ENCODE data around the gene RBM34.
"Not testable (repeated sequence)": the region's sequence is repeated elsewhere in the genome, so short reads cannot be mapped to it uniquely, and the experiment has no call there.

The RBM34 gene, protein sequence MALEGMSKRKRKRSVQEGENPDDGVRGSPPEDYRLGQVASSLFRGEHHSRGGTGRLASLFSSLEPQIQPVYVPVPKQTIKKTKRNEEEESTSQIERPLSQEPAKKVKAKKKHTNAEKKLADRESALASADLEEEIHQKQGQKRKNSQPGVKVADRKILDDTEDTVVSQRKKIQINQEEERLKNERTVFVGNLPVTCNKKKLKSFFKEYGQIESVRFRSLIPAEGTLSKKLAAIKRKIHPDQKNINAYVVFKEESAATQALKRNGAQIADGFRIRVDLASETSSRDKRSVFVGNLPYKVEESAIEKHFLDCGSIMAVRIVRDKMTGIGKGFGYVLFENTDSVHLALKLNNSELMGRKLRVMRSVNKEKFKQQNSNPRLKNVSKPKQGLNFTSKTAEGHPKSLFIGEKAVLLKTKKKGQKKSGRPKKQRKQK

DNA sequence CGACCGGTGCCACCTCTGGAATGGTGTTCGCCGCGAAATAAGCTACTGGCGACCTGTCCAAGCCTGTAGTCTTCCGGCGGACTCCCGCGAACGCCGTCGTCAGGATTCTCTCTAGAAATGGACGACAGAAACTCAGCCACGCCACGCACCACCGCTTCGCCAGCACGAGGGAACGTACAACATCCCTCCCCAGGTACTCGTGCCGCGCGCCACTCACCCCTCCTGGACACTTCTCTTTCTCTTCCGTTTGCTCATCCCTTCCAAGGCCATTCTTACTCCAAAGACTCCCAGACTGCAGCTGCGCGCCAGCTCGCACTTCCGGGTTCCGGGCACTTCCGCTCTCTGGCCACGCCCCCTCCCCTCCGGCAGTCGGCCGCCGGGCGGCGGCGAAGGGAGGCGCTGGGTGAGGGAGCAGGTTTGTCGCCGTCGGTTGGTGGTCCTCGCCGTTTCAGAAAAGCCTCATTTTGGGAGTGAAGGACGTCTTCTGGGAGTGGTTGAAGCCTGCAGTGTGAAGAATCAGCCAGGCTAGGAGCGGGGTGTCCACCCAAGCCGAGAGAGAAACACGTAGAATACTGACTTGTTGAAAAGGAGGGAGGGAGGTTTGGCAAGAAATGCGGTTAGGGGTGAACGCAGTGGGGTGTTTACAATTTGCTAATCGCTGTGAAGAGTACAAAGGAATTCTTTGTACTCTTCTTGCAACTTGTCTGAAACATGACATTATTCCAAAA lies at the start of gene RBM34:
TSS of gene RBM34 (minus strand) at position 294 of the 728 bp plus-strand sequence. CDS start at position 270, 24 bp downstream.
- peak; percentile 92 for DNase-seq (ENCODE audit: low read depth)
- TF ChIP-seq, protein P1, sequence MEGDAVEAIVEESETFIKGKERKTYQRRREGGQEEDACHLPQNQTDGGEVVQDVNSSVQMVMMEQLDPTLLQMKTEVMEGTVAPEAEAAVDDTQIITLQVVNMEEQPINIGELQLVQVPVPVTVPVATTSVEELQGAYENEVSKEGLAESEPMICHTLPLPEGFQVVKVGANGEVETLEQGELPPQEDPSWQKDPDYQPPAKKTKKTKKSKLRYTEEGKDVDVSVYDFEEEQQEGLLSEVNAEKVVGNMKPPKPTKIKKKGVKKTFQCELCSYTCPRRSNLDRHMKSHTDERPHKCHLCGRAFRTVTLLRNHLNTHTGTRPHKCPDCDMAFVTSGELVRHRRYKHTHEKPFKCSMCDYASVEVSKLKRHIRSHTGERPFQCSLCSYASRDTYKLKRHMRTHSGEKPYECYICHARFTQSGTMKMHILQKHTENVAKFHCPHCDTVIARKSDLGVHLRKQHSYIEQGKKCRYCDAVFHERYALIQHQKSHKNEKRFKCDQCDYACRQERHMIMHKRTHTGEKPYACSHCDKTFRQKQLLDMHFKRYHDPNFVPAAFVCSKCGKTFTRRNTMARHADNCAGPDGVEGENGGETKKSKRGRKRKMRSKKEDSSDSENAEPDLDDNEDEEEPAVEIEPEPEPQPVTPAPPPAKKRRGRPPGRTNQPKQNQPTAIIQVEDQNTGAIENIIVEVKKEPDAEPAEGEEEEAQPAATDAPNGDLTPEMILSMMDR (IDR thresholded peaks at IDR 0.05; ENCODE audit: insufficient read depth, low read depth, low read length, missing control alignments): peak; percentile 14
- peak within 1 kb of the TSS; percentile 83 for H3K4me3 ChIP-seq (ENCODE audit: low read length)

DNA sequence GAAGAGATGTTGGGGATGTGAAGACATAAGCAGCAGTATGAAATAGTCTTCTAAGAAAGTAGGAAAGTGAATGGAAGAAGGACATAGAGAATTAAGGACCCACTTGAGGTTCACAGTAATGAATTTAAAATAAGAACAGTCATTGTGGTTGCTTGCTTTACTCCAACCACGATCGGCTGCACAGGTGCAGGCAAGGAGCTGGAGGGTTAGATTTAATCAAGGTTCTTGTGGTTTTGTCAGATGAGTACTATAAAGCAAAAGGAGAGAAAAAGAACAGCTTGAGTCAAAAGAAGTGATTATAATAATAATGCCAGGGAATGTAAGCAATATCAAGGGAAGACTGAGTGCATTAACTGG lies 46.1 kb upstream of the RBM34 start:
- H3K4me3 ChIP-seq (ENCODE audit: low read length): no peak overlapping the region
- TF ChIP-seq, protein P1 (IDR thresholded peaks at IDR 0.05; ENCODE audit: insufficient read depth, low read depth, low read length, missing control alignments): no peak
- DNase-seq (ENCODE audit: low read depth): no peak

DNA sequence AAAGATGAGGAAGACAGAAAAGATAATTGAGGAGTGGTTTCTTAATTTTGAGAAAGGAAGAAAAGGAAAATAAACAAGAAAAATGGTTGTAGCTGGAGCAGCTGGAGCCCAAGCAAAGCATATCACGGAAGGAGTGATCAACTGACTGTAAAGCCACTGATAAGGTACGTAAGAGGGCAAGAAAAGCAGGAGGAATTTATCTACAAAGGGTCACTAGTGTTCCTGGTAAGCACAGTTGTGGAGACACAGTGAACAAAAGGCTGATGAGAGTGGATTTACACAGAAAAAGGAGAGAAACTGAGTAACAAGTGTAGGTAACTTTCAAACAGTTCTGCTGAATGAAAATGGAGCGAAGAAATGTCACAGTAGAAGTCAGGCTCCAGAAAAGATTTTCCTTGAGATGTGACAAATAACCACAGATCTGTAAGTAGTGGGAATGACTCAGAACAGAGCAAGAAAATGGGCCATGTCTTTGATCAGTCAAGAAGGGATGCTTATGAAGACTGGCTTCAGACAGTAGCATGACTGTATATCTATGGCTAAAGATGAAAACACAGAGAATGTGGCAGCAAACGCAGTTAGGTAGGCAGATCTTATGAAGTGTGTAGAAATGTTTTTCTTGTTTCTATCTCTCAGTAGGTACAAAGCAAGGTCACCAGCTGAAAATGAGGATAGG lies 45.6 kb upstream of the RBM34 start:
- peak; percentile 3 for DNase-seq (ENCODE audit: low read depth)
- TF ChIP-seq, protein P1 (IDR thresholded peaks at IDR 0.05; ENCODE audit: insufficient read depth, low read depth, low read length, missing control alignments): no peak
- no peak overlapping the region for H3K4me3 ChIP-seq (ENCODE audit: low read length)

DNA sequence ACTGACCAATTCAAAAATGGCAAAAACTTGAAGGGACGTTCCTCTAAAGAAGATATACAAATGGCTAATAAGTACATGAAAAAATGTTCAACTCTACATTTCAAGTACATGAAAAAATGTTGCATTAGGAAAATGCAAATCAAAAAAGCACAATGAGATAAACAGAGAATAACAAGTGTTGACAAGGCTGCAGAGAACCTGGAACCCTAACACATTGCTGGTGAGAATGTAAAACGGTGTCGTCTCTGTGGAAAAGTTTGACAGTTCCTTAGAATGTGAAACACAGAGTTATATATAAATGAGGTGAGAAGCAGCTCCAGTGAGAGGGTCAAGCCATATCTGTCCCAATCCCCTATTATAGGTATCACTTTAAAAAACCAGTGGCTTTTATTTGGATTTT lies 44.6 kb upstream of the RBM34 start:
- DNase-seq (ENCODE audit: low read depth): no peak
- no peak overlapping the region for H3K4me3 ChIP-seq (ENCODE audit: low read length)
- TF ChIP-seq, protein P1 (IDR thresholded peaks at IDR 0.05; ENCODE audit: insufficient read depth, low read depth, low read length, missing control alignments): no peak

DNA sequence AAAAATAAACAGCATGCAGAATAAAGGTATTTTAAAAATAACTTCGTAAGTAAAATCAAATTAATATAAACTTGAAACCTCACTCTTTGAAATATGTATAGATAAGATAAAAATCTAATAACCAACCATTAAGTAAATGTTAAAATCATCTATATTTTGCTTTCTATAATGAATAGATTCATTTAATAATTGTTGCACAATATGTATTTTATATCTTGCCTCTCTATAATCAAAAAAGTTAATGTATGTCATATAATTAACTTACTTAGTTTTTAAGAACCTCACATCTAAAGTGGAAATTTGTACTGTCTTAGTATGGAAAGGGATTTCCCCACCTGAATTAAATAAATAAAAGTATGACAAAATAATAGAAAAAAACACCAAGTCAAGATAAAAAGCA lies 42.4 kb upstream of the RBM34 start:
- DNase-seq (ENCODE audit: low read depth): no peak
- no peak overlapping the region for H3K4me3 ChIP-seq (ENCODE audit: low read length)
- TF ChIP-seq, protein P1 (IDR thresholded peaks at IDR 0.05; ENCODE audit: insufficient read depth, low read depth, low read length, missing control alignments): no peak

DNA sequence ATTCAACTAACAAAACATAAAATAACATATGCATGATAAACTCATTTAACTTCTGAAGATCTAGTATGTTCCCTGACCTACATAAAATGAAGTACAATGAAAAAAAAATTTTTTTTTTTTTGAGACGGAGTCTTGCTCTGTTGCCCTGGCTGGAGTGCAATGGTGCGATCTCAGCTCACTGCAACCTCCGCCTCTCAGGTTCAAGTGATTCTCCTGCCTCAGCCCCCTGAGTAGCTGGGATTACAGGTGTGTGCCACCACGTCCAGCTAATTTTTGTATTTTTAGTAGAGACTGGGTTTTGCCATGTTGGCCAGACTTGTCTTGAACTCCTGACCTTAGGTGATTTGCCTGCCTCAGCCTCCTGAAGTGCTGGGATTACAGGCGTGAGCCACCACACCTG lies 41.4 kb upstream of the RBM34 start:
- DNase-seq (ENCODE audit: low read depth); H3K4me3 ChIP-seq (ENCODE audit: low read length): not testable (repeated sequence)

DNA sequence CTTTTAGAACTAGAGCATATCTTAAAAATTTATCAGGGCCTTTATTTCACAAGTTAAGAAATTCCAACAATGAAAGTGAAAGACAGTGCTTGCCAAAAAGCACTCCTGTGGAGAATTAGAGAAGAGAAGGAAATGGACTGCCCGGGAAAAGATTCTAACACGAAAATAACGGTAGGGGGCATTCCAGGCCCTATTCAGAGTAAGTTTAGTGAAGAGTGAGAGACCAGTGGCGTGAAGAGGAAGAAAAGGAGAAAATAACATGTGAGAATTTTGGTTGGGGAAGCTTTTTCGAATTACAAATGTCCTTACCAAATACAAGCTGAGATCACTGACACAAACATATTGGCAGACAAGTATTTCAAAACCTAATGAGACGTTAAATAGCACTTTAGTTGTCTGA lies 38.4 kb upstream of the RBM34 start:
- peak; percentile 16 for DNase-seq (ENCODE audit: low read depth)
- H3K4me3 ChIP-seq (ENCODE audit: low read length): no peak overlapping the region
- TF ChIP-seq, protein P1 (IDR thresholded peaks at IDR 0.05; ENCODE audit: insufficient read depth, low read depth, low read length, missing control alignments): peak; percentile 25
